Lung (tissue), 12 donors: ENCODE data around the gene SEMA3C. TPM values are rescaled to one million over a fixed set of nuclear protein-coding genes. Genes with fewer than 3 reads are reported as not detected.

Experiments used
- ATAC-seq: fragments of 200-7000 bp; cut with Tn5 transposase; one replicate; pipeline ENCODE4 v1.9.1; 2020; ENCODE audit warnings: moderate number of reproducible peaks; ENCODE audit not compliant: insufficient read depth, low FRiP score
- DNase-seq, 3 donors: peaks; one replicate each; pipeline ENCODE4 v3.0.0-alpha.2; 2013 to 2017
- H3K27ac ChIP-seq, 2 donors: one replicate each; pipeline ENCODE4 v1.5.1; 2013; ENCODE audit warnings: mild to moderate bottlenecking in 2 of 2, moderate library complexity in 2 of 2, control low read depth in 1 of 2, inconsistent platforms in 1 of 2, low read depth in 1 of 2, low read length in 1 of 2
- H3K27me3 ChIP-seq, 3 donors: one replicate each; pipeline ENCODE4 v1.5.1; 2013; ENCODE audit warnings: low read length in 2 of 3; ENCODE audit not compliant: control insufficient read depth in 3 of 3, insufficient read depth in 3 of 3
- H3K36me3 ChIP-seq, 4 donors: one replicate each; pipeline ENCODE4 v1.5.1; 2013; ENCODE audit warnings: low read length in 4 of 4, mild to moderate bottlenecking in 1 of 4, moderate library complexity in 1 of 4; ENCODE audit not compliant: control insufficient read depth in 4 of 4, insufficient read depth in 4 of 4
- H3K4me1 ChIP-seq, 5 donors: one replicate each; pipeline ENCODE4 v1.5.1; 2013; ENCODE audit warnings: low read length in 5 of 5, mild to moderate bottlenecking in 2 of 5, moderate library complexity in 1 of 5; ENCODE audit not compliant: control insufficient read depth in 5 of 5, insufficient read depth in 5 of 5
- H3K4me3 ChIP-seq: one replicate; pipeline ENCODE4 v1.5.1; 2013; ENCODE audit warnings: mild to moderate bottlenecking, control low read depth, moderate library complexity
- H3K9ac ChIP-seq, 2 donors: one replicate each; pipeline ENCODE4 v1.5.1; 2013; ENCODE audit warnings: low read length in 2 of 2, control low read depth in 1 of 2; ENCODE audit not compliant: insufficient read depth in 1 of 2
- H3K9me3 ChIP-seq, 4 donors: one replicate each; pipeline ENCODE4 v1.5.1; 2013; ENCODE audit warnings: low read length in 3 of 4, mild to moderate bottlenecking in 1 of 4, moderate library complexity in 1 of 4; ENCODE audit not compliant: control insufficient read depth in 4 of 4, insufficient read depth in 3 of 4
- WGBS, 2 donors: extraction: QIAGEN DNeasy Blood & Tissue Kit; methylation state at CpG; one replicate each; pipeline ENCODE4 v1.1.7; 2013; 5-methylcytosine and 5-hydroxymethylcytosine counted together
- polyA plus RNA-seq, 2 donors: library from polyadenylated mRNA; stranded (reverse); fragments of 200-250 nt; gene quantifications; one replicate each; pipeline ENCODE4 v1.2.1, GENCODE V29; 2013
- total RNA-seq, 2 donors: library from RNA; depleted of rRNA in 1 of 2; stranded (reverse); fragments of >200 nt in 1 of 2; gene quantifications; one replicate each; pipeline ENCODE4 v1.2.1, GENCODE V29; 2014 to 2021
- TF ChIP-seq, protein P1 (sequence below): IDR thresholded peaks from 2 replicates; pipeline ENCODE4 v1.5.1; 2012; ENCODE audit warnings: mild to moderate bottlenecking; ENCODE audit errors: control extremely low read depth, extremely low read depth
- donor health status: control.
- donor health status: control.
- donor health status: Bipolar disorder and iron deficiency.
- donor health status: healthy.
- donor health status: DM: yes; HTN: yes; CAD: no.

Gene SEMA3C
- total and polyA plus RNA-seq, 4 donors = 6.9 to 87.2 (median 33.7) TPM

DNA sequence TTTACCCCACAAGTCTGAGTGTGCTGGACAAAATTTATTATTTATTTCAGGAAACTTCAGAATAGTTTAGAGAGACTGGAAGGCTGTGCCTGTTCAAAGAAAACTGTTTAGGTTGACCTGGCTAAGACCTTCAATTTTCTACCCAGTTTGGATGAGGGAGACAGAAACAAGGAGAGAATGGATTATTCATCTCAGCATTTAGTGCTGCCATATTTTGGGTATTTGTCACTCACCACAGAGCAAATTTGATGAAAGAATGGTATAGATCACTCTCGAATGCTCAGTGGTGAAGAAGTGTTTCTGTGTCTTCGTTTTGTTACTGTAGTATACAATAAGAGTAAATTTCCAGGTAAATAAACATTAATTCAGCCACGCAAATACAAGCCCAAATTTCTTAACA is 71.8 kb downstream of the SEMA3C start:
- Histone ChIP-seq H3K9me3 (no peaks in the 10 kb centered on the region), H3K27me3 (no peaks in the 10 kb centered on the region), H3K36me3 (no peaks in the 10 kb centered on the region), H3K4me1 (peaks cover 0 to 14% (median 3%) of the 10 kb centered on the region in 5 donors), H3K27ac (no peak overlapping the region), H3K4me3 (no peak overlapping the region), H3K9ac (no peak overlapping the region)
- 95 to 96% methylated on average over 3 of the region's 3 CpGs for WGBS, 2 donors
- DNase-seq (no peak), ATAC-seq (no peak)
- TF ChIP-seq, protein P1, sequence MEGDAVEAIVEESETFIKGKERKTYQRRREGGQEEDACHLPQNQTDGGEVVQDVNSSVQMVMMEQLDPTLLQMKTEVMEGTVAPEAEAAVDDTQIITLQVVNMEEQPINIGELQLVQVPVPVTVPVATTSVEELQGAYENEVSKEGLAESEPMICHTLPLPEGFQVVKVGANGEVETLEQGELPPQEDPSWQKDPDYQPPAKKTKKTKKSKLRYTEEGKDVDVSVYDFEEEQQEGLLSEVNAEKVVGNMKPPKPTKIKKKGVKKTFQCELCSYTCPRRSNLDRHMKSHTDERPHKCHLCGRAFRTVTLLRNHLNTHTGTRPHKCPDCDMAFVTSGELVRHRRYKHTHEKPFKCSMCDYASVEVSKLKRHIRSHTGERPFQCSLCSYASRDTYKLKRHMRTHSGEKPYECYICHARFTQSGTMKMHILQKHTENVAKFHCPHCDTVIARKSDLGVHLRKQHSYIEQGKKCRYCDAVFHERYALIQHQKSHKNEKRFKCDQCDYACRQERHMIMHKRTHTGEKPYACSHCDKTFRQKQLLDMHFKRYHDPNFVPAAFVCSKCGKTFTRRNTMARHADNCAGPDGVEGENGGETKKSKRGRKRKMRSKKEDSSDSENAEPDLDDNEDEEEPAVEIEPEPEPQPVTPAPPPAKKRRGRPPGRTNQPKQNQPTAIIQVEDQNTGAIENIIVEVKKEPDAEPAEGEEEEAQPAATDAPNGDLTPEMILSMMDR = no peak

DNA sequence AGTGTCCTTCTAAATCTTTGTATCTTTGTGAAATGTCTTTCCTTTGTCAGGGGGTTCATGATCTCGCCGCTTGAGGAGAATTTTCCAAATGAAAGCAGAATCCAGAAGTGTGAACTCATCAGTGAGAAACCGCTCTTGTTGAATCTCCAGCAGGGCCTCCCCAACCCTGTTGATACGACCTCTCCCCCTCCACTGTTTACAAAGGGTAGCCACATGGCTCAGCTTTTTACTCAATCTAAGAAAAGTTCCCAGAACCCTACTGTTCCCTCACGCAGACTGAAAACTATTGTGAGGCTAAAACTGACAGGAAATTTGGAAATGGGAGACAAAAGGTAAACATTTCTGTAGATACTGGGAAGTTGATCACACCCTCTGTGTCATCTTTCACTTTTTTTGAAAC is 73.9 kb downstream of the SEMA3C start:
- ATAC-seq = no peak
- no peaks in the 10 kb centered on the region for H3K36me3 ChIP-seq
- 81 to 86% methylated on average over 5 of the region's 5 CpGs for WGBS, 2 donors
- H3K27me3 ChIP-seq = no peaks in the 10 kb centered on the region
- TF ChIP-seq, protein P1 = no peak
- peaks cover 0 to 32% (median 9%) of the 10 kb centered on the region in 5 donors for H3K4me1 ChIP-seq
- H3K4me3 ChIP-seq = no peak overlapping the region
- no peaks in the 10 kb centered on the region for H3K9me3 ChIP-seq
- DNase-seq = no peak
- H3K27ac ChIP-seq = no peak overlapping the region
- no peak overlapping the region for H3K9ac ChIP-seq

DNA sequence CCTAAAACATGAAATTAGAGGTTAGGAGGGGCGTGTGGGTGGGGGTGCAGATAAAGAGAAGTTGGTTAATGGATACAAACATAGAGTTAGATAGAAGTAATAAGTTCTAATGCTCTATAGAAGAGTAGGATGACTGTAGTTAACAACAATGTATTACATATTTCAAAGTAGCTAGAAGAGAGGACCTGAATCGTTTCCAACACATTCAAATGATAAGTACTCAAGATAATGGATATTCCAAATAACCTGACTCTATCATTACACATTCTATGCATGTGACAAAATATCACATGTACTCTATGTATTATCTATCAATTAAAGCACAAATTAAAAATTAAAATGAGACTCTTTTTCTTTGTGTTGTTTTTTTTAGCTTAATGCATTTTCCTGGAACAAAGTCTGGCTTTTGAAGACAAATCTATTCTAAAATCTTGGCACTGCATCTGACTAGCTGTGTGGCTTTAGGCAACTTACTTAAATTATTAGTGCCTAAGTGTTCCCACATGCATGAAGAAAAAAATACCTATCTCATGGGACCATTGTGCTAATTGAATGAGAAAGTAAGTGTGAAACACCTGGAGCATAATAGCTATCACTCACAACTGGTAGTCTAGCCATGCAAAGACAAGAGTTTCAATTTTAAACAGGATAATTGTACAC is 75.7 kb downstream of the SEMA3C start:
- no peaks in the 10 kb centered on the region for H3K9me3 ChIP-seq
- H3K27me3 ChIP-seq = no peaks in the 10 kb centered on the region
- WGBS, 2 donors = 77 to 89% methylated on average over 2 of the region's 2 CpGs
- H3K9ac ChIP-seq = no peak overlapping the region
- no peak overlapping the region for H3K4me3 ChIP-seq
- no peaks in the 10 kb centered on the region for H3K36me3 ChIP-seq
- DNase-seq (peak in 1 of 3 donors; percentile 19), ATAC-seq (no peak)
- no peak overlapping the region for H3K27ac ChIP-seq
- peaks cover 0 to 35% (median 9%) of the 10 kb centered on the region in 5 donors for H3K4me1 ChIP-seq
- TF ChIP-seq, protein P1 = no peak
